HG02870 (cell line): Measurements from ENCODE around the gene GREM1.

Experiments used
- ATAC-seq: cut with Tn5 transposase; IDR thresholded peaks from one replicate; pipeline ENCODE4 v1.9.1; 2021; ENCODE audit warnings: mild to moderate bottlenecking, moderate library complexity; ENCODE audit not compliant: unreplicated experiment

Gene GREM1

DNA sequence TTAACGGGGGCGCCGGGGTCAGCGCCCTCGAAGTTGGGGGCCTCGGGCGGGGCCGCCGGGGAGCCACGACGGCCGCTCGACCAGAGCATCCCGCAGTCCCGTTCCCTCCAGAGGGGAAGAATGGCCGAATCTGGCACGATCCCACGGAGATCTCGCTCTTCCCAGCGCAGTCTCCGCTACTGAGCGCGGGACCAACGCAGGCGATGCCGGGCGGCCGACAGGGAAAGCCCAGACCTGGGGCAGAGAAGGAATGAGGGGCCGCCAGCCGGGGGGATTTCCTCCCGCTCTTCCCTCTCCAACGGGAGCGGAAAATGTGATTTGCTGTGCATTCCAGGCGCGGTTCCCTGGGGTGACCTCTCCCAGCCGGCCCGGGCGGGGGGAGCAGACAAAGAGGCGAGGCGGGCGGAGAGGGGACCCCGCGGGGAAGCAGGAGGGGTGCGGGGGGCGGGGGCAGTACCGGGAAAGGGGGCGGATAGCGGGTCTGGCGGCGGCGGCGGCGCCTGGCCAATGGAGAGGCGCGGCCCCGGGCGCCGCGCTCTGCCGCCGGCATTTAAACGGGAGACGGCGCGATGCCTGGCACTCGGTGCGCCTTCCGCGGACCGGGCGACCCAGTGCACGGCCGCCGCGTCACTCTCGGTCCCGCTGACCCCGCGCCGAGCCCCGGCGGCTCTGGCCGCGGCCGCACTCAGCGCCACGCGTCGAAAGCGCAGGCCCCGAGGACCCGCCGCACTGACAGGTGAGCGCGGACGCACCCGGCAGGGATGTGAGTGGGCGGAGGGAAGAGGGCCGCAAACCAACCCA lies at the start of gene GREM1:
Gene GREM1 (plus strand): TSS at position 579 of the 801 bp plus-strand sequence. CDS start 12,687 bp downstream, outside the sequence.
- no peak for ATAC-seq

GRCh38 chr15:32668942-32669341 lies 48.9 kb upstream of the GREM1 start:
- no peak for ATAC-seq

GRCh38 chr15:32669896-32670611 lies 47.8 kb upstream of the GREM1 start:
- no peak for ATAC-seq

- ATAC-seq = no peak
Observed at GRCh38 chr15:32670623-32671022, 47.2 kb upstream of the GREM1 start.

DNA sequence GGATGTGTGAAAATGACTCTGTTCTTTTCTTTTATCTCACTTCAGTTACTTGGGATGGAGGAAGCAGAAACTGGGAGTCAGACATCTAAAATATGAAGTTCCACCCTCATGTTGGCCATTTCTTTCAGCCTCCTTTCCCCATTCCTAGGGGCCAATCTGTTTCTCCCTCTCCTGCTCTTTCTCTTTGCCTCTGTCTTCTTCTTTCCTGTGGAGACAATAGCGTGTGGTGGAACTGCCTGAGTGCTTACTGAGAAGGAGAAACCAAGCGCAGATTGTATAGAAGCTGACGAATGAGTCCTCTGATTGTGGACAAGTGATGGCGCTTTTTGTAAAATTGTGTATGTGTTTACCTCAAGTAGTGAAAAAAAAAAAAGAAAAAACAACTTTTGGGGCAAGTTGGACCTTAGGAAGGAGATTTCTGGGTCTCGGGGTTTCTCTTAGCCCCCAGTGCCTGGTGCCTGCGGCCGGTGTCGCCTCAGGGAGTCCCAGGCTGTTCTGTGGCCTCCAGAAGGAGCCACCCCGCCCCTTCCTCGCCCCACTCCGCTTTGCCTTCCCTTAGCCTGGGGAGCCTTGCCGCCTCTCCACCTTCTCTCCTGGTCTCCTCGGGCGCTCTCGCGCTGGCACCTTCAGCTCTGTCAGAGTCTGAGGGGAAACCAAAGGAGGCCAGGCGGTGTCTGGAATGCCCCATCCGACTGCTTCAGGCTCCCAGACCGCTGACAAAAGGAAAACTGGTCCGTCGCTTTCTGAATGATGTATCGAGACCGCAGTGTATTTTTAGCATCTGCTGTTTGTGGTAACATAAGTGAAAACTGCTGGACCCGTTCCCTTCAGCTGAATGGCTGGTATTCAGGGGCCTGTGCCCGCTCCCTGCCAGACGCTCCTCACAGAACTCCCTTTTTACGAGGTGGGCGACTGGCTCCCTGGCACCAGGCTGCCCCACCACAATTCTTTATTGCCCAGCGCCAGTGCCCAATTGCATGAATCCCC lies 46.2 kb upstream of the GREM1 start:
- no peak for ATAC-seq

DNA sequence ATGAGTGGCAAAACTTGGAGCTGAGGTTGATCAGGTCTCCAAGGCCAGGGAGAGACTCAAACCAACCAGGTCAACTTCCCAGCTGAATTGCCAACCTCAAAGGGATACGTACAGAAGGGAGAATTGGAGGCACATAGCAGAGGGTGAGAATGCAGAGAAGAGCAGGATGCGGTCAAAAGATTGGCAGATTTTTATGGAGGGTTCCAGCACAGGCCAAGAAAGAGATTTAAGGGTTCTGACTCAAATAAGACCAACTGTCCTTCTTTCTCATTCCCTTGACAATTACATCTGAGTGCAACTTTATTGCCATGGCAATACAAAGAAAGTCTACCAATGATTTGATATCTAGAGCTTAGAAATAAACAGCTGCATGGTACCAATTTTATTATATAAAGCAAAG lies 43.1 kb upstream of the GREM1 start:
- ATAC-seq = no peak

- ATAC-seq = no peak
Observed at GRCh38 chr15:32675466-32675865, 42.3 kb upstream of the GREM1 start.

DNA sequence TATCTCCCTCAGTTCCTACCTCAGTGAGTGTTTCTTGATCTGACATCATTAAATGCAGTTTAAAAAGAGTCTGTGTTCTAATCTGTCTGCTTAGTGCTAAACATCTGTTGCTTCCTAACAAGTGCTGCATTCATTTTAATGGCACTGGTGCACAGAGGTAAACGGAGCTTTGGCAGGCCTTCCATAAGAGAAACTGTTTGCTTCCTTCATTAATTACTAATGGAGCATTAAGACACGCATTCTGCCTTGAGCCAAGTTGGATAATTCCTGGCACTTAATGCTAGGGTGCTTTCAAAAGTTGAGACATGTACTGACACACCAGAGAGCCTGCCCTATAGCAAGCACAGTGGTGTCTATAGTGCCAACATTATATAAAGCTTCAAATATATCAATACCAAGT lies 41.6 kb upstream of the GREM1 start:
- ATAC-seq = no peak

GRCh38 chr15:32677238-32677750 lies 40.5 kb upstream of the GREM1 start:
- no peak for ATAC-seq

DNA sequence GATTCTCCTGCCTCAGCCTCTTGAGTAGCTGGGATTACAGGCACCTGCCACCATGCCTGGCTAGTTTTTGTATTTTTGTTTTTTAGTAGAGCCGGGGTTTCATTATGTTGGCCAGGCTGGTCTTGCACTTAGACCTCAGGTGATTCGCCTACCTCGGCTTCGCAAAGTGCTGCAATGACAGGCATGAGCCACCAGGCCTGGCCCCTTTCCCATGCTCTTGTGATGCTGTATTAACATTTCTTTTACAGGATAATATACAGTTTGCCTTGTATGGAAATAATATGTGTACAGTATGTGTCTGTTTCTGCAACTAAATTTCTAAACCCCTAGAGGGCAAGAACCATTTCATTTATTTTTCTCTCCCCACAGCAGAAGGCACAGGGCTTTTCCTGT lies 38.5 kb upstream of the GREM1 start:
- ATAC-seq = no peak

GRCh38 chr15:32682569-32682968 lies 35.2 kb upstream of the GREM1 start:
- no peak for ATAC-seq

GRCh38 chr15:32682977-32683630 lies 34.7 kb upstream of the GREM1 start:
- ATAC-seq = no peak

- ATAC-seq = no peak
Observed at GRCh38 chr15:32683906-32684584, 33.8 kb upstream of the GREM1 start.

GRCh38 chr15:32685576-32685975 lies 32.2 kb upstream of the GREM1 start:
- no peak for ATAC-seq

DNA sequence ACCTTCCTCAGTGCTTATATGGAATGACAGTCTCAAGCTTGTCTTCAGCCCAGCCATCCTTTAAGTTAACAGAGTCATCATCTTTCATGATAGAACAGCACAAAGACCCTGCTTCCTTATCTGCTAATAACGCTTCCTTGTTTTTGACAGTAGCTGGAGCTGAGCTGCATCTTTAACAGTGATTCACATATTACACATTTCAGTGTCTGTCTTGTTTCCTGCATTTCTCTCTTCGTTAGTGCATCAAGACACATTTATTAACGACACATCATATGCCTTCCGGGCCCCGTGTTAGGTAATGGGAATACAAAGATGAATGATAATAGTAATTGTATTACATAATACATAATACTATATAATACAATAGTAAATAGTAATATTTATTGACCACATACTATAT lies 30.2 kb upstream of the GREM1 start:
- ATAC-seq = no peak

DNA sequence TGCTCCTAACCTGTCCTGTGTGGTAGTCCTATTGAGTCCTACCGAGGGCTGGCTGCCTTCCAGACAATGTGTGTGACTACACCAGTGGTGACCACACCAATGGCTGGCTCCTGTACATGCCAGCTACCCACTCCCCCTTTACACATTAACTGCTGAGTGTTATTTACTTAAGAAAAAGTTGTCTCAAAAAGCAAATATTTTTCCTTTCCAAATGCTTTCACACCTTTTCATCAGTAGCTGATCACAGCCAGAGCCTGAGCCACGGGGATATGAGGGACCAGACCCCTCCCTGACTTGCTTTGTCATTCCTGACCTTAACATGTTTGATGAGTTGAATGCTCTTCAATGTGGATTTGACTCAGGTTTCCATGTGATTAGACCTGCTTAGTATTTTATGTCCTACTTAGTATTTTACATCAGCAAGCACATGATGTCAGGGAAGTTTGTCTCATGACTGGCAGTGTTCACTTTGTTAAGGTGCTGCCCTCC lies 29.6 kb upstream of the GREM1 start:
- no peak for ATAC-seq

DNA sequence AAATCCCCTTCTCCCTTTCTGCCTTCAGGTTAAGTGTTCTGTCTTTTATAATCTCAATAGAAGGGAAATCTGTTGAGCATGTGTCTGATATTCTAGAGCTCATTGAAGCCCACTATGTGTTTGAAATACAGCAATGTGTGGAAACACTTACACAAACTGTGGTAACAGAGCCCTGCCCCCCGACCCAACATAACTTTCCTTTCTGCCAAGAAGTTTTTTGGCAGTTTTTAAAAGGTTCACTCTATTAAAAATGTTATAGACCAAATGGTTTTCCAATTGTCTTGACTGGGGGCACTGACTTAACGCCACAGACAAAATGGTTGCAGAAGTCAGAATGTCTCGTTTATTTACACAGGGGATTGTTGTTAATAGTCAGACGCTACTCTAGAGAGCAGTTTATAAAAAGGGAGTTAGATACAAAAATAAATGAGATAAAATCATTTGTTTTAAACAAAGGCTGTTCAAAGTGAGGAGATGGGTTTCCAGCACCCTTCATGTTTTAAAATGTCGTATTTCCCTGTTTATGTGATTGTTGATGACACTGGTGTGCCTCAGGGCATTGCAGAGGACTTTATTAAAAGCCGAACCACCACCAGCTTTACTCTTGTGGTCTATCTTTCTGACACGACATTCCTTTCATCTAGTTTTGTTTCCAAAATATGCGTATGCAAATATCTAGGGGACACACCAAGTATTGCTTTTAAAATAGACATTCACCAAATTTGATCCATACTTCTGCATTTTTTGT lies 26.7 kb upstream of the GREM1 start:
- no peak for ATAC-seq

DNA sequence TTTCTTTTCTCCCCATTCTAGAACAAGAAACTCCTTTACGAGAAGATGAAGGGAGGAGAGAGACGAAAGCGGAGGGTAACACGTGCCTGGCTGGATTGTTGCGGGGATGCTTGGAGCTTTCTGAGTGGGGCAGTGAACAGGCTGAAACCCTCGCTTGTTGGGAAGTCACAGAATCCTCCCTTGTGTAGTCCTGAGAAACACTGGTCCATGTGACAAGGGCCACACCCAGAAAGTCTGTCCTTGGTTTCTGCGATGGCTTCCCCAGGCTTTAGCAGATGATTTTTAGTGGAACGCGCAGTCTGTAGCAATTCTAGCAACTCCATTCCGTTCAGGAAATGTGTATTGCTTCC lies 26.1 kb upstream of the GREM1 start:
- ATAC-seq = no peak

- no peak for ATAC-seq
Observed at GRCh38 chr15:32692286-32692685, 25.5 kb upstream of the GREM1 start.
